HG03175 (cell line): ENCODE data around the gene KCNQ1OT1.
"Not testable (repeated sequence)": the region's sequence is repeated elsewhere in the genome, so short reads cannot be mapped to it uniquely, and the experiment has no call there.

Experiments
- ATAC-seq: cut with Tn5 transposase; IDR thresholded peaks from one replicate; pipeline ENCODE4 v1.9.1; 2021; ENCODE audit warnings: mild to moderate bottlenecking, moderate library complexity; ENCODE audit not compliant: unreplicated experiment

Gene KCNQ1OT1

DNA sequence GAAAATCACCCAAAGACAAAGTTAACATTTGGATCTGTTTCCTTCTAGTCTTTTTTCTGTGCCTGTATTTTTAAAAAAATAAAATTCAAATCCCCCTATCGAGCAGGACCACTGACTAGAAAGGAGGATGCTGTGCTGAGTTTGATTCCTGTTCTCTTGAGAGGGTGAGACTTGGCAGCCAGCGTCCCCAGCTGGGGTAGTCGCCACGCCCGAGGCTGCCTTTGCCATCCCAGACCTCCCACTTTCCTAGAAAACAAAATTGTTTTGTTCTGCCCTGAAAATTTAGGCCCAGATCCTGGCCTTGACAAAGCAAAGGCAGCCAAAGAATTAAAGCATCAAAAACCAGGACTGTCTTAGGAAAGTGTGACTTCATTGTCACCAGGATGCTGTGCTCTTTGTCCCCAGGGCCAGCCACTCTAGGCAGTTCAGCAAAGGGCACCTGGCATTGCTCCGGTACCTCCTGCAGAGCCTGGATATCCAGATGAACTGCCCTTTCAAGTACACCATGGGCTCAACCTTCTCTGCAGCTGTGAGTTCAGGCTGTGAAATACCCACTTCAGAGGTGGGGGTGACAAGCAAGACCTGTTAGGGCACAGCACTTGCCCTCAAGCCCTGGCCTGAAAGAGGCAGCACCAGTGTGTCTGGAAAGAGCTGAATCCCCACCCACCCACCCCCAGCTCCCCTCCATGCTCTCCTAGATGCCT lies 44.6 kb downstream of the KCNQ1OT1 start:
- ATAC-seq, result no peak

DNA sequence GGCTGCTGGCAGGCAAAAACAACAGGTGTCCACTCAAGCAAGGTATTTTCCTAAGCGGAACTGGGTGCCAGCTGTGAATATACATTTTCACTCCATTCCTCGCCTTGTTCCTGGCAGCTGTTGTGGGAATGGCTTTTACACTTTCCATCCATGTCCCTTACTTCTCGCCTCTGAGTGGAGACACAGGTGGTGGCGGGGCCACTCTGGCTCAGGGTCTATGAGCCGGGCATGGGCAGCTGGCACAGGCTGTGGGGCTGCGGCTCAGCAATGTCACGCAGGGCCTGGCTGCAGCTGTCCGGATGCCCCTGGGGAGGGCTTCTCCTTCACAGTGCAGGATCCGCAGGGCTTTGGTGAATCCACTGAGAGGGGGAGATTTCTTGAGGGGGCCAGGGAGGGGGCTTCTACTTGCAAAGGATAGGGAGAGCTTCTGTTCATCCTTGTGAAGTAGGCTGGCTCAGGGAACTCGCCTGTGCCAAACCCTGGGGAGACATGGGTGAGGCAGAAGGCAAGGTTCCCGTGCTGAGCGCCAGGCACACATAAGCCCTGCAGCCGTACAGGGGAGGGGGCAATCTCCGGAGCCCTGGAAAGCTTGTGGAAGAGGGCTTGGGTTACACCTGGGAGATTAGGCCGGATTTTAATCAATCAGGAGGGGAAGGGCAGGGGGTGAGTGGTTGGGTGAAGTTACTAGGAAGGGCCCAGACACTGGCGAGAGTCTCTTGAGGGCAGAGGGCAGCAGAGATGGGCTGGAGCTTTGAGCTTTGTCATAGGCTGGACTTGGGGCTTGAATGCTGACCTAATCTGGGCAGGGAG lies 45.7 kb downstream of the KCNQ1OT1 start:
- ATAC-seq, result no peak

DNA sequence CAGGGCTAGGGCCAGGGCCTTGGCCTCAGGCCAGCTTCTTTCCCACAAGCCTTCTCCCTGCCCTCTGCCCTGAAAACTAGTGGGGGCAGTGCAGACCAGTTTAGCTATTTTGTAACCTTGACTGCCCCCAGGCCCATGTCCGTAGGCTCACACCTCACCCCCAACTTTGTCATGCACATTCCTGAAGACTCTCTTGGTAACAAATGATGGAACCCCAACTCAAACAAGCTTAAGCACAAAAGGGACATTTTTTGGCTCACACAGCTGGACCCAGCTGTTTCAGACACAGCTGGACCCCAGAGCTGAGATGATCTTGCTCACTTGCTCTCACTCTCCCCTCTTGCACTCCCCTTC lies 46.6 kb downstream of the KCNQ1OT1 start:
- ATAC-seq, result no peak

DNA sequence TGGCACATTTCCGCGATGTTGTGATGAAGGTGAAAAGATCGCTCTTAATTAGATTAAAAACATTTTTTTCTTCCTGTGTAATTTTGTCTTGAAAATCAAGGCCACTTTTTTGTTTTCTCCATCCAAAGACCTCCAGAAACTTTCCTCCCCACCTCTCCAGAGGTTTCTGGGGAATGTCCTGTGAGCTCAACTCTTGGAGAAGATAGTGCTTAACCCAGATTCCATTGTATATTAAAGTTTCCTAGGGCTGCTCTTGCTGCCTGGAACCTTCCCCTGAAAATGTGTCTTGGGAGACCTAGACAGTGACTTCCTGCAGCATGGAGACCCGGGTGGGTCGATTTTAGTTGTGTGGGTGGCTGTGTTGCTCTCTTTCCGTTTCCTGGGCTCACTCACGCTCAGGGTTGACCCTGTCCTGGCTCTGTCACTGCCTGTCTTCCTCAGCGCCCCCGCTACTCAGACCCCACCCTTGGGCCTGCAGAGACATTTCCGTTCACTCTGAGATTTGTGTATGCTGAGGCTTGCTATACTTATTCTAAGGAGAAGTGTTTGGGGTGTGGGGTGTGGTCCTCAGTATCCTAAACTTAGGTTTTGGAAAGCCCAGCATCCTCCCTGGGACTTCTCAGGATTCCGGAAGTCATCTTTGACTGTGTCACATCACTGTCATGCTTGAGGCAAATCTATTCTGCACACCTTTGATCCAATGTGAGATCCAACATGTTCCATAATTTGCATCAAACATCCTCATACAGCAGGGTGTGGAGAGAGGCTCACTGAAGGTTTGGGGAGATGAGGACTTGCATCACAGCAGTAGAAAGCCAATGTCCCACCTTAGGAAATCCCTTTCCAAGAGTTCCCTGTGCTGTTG lies 47.2 kb downstream of the KCNQ1OT1 start:
- no peak for ATAC-seq

DNA sequence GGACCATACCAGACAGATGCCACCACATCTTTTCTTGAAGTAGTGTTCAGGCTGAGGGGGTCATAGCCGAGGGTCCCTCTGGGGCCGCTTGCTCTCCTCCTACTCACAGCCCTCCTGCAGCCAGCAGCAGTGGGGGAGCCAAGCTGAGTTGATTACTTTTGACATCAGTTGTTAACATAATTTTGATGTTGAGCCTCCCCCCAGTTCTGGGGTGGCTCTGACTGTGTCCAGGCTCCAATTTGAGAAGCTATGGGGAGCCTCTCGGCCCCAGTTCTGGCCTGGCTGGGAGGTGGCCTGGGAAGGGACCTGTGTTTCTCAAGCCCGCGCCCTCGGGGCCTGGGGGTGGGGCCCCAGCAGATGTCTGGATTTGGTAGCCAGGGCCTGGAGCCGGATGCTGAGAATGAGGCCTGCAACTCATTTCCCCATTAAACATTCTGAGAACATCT lies 47.9 kb downstream of the KCNQ1OT1 start:
- ATAC-seq, result no peak

DNA sequence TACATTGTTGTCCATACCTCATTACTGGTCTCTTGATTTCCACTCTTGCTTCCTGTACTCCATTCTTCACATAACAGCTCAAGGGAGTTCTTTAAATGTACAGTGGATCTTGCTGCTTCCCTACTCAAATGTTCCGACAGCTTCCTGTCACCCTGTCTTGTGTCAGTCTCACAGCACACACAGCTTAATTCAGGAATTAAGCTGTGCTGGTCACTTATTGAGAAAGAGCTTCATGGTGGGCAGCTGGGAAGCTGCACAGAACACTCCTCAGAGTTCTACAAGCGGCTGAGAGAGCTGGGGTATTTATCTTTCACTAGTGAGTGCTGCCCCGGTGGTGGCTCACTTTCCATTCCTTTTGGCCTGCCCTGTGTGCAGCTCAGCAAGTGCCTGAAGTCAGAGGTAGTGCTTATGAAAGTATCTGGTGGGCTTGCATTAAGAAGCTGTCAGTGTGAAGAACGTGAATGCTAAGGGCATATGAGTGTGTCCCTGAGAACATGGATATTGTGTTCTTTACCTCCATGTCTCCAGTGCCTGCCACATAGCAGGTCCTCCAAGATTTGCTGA lies 48.7 kb downstream of the KCNQ1OT1 start:
- no peak for ATAC-seq

DNA sequence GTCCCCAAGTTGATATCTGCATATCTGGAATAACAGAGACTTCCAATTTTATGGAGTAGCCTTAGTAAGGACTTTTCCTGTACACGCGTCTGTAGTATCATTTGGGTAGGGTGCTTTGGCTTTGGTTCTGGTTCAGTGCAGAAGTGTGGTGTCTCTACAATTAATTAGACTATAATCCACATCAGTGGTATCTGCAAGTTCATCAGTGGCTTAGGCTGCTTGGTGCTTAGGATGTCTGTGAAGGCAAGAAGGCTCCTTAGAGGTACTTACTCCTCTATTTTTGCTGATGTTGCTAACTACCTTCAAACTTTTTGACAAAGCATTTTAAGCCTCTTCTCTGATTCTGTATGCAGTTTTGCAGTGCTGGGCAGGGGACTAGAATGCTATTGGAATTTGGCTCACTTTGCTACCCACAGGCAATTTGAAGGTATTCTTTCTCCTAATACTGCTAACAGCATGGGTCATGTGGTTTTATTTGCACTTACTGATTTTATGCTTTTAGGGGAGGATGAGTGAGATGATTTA lies 49.4 kb downstream of the KCNQ1OT1 start:
- no peak for ATAC-seq

DNA sequence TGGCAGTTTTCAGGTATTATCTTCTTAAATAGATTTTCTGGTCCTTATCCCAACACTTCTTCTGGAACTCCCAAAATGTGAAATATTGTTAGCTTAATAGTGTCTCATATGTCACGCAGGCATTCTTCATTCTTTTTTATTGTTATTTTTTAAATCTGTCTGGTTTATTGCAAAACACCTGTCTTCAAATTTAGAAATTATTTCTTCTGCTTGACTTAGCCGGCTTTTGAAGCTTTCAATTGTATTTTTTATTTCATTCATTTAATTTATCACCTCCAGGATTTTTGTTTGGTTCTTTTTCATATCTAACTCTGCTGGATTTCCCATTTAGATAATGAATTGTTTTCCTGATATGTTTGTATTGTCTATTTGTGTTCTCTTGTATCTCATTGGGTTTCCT lies 49.9 kb downstream of the KCNQ1OT1 start:
- no peak for ATAC-seq

DNA sequence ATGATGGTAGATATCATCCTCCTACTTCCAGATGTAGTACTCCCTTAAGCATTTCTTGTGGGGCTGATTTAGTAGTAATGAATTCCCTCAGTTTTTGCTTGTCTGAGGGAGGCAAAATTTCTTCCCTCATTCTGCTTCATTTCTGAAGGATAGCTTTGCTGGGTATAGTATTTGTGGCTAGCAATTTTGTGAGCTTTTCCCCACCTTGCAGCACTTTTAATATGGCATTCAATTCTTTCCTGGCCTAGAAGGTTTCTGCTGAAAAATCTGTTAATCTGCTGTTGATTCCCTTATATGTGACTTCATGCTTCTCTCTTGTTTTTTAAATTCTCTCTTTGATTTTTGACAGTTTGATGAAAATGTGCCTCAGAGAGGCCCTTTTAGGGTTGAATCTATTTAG lies 50.4 kb downstream of the KCNQ1OT1 start:
- no peak for ATAC-seq

DNA sequence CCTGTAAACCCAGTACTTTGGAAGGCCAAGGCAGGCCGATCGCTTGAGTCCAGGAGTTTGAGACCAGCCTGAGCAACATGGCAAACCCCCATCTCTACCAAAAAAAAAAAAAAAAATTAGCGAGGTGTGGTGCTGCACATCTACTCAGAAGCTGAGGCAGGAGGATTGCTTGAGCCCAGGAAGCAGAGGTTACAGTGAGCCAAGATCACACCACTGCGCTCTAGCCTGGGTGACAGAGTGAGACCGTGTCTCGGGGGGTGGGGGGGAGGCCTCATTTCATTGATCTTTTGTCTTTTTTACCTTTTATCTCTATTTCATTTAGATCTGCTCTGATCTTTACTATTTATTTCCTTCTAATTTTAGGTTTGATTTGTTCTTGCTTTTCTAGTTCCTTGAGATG lies 51.8 kb downstream of the KCNQ1OT1 start:
- no peak for ATAC-seq

DNA sequence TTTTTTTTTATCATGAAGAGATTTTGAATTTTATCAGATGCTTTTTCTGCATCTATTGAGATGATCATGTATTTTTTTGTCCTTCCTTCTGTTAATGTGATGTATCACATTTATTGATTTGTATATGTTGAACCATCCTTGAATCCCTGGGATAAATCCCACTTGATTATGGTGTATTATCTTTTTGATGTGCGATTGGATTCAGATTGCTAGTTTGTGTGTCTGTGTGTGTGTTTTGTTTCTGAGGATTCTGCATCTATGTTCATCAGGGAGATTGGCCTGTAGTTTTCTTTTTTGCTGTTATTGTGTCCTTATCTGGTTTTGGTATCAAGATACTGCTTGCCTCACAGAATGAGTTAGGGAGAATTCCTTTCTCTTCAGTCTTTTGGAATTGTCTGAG lies 52.6 kb downstream of the KCNQ1OT1 start:
- no peak for ATAC-seq

DNA sequence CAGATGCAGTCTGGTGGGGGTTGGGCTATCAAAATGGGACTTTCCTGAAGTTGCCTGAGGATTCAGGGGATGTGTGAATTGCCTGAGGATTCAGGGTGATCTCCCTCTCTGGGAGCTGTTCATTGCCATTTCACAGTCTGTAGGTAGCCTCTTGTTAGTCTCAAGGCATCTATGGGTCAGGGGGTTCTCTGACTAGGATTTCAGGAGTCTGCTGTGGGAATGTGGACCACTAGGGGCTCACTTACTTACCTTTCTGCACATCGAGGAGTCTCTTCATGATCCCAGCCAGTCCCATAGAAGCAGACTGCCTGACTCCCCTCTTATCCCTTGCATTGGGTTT lies 54.0 kb downstream of the KCNQ1OT1 start:
- ATAC-seq, result no peak

DNA sequence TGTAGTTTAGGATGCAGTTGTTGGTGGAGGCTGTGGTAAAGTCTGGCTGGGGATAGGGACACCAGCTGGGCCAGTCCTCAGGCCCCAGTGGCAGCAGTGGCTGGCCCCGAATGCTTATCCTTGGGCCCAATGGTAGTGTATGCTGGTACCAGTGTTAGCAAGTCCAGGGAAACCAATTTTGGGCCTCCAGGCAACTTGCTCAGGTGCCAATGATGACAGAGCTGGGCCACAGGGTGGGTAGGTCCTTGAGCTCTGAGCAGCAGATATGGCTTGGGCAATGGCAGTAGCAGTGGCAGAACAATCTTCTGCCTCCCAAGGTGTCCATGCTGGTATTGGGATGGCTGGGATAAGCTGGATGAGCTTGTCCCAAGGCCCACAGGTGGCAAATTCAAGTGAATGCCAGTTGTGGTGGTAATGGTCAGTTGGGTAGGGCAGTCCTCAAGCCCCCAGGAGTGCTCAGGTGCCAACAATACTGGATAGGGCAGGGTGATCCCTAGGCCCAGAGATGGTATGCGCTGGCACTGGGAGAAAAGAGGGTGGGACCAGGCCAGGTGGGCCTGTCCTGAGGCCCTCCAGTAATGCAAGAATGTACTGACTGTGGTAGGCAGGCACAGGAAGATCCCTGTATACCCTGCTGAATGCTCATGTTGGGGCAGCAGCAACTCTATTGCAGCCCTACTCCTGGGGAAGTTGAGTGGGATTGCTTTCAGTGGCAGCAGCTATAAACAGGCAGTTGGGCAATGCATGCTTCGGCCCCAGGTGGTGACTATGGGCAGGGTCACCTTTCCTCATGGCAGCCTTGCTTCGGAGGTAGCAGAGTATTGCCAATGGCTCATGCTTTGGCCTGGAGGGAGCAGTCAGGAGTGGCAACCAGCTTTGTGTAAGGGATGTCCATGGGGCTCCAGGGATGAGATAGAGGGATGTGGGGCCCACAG lies 54.7 kb downstream of the KCNQ1OT1 start:
- no peak for ATAC-seq

DNA sequence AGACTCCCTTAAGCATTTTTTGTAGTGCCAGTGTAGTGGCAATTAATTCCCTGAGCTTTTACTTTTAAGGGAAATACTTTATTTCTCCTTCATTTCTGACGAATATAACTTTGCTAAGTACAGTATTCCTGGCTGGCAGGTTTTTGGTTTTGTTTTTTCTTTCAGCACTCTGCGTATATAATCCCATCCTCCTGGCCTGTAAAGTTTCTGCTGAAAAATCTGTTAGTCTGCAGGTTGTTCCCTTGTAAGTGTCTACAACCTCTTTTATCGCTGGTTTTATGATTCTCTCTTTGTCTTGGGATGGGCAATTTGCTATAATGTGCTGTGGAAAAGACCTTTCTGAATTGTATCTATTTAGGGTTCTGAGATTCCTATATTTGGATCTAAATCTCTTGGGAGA lies 56.0 kb downstream of the KCNQ1OT1 start:
- no peak for ATAC-seq

DNA sequence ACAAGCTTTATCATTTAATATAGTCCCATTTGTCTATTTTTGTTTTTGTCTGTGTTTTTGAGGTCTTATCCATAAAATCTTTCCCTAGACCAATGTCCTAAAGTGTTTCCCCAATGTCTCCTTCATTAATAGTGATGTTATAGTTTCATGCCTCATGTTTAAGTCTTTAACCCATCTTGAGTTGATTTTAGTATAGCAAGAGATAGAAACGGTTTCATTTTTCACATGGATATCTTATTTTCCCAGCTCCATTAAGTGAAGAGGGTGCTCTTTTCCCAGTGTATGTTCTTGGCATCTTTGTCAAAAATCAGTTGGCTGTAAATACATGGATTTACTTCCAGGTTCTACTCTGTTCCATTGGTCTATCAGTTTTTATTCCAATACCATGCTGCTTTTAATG lies 58.2 kb downstream of the KCNQ1OT1 start:
- ATAC-seq, result no peak

DNA sequence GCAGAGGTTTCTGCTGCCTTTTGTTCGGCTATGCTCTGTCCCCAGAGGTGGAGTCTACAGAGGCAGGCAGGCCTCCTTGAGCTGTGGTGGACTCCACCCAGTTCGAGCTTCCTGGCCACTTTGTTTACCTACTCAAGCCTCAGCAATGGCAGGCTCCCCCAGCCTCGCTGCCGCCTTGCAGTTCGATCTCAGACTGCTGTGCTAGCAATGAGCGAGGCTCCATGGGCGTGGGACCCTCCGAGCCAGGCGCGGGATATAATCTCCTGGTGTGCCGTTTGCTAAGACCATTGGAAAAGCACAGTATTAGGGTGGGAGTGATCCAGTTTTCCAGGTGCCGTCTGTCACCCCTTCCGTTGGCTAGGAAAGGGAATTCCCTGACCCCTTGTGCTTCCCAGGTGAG lies 60.0 kb downstream of the KCNQ1OT1 start:
- ATAC-seq, result not testable (repeated sequence)

DNA sequence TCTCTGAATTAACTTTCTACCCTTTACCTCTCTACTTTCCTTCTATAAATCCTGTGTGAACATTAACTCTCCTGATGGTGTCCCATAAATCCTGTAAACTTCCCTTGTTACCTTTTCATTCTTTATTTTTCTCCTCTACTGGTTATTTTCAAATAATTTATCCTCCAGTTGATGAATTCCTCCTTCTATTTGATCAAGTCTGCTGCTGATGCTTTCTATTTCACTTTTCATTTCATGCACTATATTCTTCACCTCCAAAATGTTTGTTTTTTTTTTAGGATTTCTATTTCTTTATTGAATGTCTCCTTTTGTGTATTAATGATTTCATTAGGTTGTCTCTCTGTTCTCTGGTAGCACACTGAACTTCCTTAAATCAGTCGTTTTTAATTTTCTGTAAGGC lies 68.6 kb downstream of the KCNQ1OT1 start:
- ATAC-seq, result no peak

DNA sequence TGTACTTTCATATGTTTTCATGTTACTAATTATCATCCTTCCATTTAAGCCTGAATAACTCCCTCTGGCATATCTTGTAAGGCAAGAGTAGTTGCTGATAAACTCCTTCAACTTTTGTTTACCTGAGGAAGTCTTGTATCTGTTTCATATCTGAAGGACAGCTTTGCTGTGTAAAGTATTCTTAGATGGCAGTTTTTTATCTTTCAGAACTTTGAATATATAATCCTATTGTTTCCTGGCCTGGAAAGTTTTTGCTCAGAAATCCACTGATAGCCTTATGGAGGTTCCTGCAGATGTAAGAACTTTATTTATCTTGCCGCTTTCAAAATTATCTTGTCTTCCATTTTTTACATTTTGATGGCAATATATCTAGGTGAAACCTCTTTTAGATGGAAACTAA lies 69.1 kb downstream of the KCNQ1OT1 start:
- ATAC-seq, result no peak

DNA sequence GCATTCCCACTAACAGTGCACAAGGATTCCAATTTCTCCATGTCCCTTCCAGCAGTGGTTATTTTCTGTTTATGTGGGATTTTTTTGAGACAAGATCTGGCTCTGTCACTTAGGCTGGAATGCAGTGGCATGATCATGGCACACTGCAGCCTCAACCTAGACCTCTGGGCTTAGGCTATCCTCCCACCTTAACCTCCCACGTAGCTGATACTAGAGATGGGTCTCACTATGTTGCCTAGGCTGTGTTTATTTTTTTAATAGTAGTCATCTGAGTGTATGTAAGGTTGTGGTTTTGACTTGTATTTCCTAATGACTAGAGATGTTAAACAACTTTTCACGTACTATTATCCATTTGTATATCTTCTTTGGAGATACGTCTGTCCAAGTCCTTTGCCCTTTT lies 74.6 kb downstream of the KCNQ1OT1 start:
- no peak for ATAC-seq

DNA sequence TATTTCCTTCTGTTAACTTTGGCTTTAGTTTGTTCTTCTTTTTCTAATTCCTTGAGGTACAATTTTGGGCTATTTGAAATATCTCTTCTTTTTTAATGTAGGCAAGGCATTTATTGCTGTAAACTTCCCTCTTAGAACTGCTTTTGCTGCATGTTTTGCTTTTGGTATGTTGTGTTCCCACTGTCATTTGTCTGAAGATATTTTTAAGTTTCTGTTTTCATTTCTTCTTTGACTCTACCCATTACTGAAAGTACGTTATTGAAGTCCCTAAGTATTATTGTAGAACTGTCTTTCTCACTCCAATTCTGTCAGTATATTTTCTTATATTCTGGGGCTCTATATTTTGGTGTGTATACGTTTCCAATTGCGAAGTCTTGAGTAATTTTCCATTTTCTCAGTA lies 77.9 kb downstream of the KCNQ1OT1 start:
- no peak for ATAC-seq
